A549 (cell line): ENCODE data around the gene VWA5B1. TPM values are rescaled to one million over a fixed set of nuclear protein-coding genes. Genes with fewer than 3 reads are reported as not detected.

Experiments used
- ATAC-seq, 2 experiments: fragments of 200-7000 bp in 1 of 2; fragments of >200 bp in 1 of 2; cut with Nextera tagmentation in 1 of 2; cut with Tn5 transposase in 1 of 2; 3 replicates each; pipeline versions ENCODE4 v1.8.0 to v1.9.1; 2018 to 2020; ENCODE audit warnings: mild to moderate bottlenecking in 1 of 2, moderate library complexity in 1 of 2
- CTCF ChIA-PET: fragments of 300-600 bp; sonication (Branson Sonifier 250); formaldehyde crosslinking; extraction: SDS; loops from one replicate; lab custom pipeline; 2021; ENCODE audit warnings: antibody characterized with exemption, inconsistent platforms; lab: Yijun Ruan, JAX
- POLR2A ChIA-PET: fragments of 350-600 bp; formaldehyde crosslinking; extraction: SDS; loops from one replicate; lab custom pipeline; 2021; ENCODE audit warnings: antibody characterized with exemption, inconsistent platforms; lab: Yijun Ruan, JAX
- DNase-seq, 2 experiments: peaks; one replicate each; pipeline versions ENCODE4 v3.0.0 to v3.0.0-alpha.2; 2011 to 2016; ENCODE audit warnings: low read depth in 1 of 2, low spot score in 1 of 2
- FAIRE-seq: peaks from 2 replicates; lab custom pipeline; 2011; peaks lifted over from hg19 to GRCh38; lab: Jason Lieb, UNC
- H3K27ac ChIP-seq, 2 experiments: fragments of >200 bp; sonication (Bioruptor Twin); formaldehyde crosslinking; 3 replicates each; pipeline ENCODE4 v1.5.1; 2016 to 2017
- H3K4me1 ChIP-seq: fragments of >200 bp; sonication (Bioruptor Twin); formaldehyde crosslinking; 3 replicates; pipeline ENCODE4 v1.6.1; 2016
- H3K4me2 ChIP-seq: fragments of >200 bp; sonication (Bioruptor Twin); formaldehyde crosslinking; 3 replicates; pipeline ENCODE4 v1.6.1; 2016
- H3K4me3 ChIP-seq: fragments of >200 bp; sonication (Bioruptor Twin); formaldehyde crosslinking; 3 replicates; pipeline ENCODE4 v1.5.1; 2016
- H3K9me3 ChIP-seq: fragments of >200 bp; sonication (Bioruptor Twin); formaldehyde crosslinking; 3 replicates; pipeline ENCODE4 v1.6.1; 2016
- ATOH8 ChIP-seq: fragments of 250-450 bp; sonication (Bioruptor Pico); IDR thresholded peaks from 2 replicates; pipeline ENCODE4 v1.5.0; 2020; ENCODE audit warnings: low read depth, mild to moderate bottlenecking, moderate library complexity
- BCL3 ChIP-seq: fragments of >200 bp; sonication (Bioruptor Twin); formaldehyde crosslinking; IDR thresholded peaks from 3 replicates; pipeline ENCODE4 v1.6.1; 2016
- CBX2 ChIP-seq: fragments of 200-600 bp; sonication (generic); IDR thresholded peaks from 2 replicates; pipeline ENCODE4 v1.6.1; 2016; ENCODE audit warnings: low read depth, mild to moderate bottlenecking, borderline replicate concordance
- CBX8 ChIP-seq: fragments of 200-600 bp; sonication (generic); IDR thresholded peaks from 2 replicates; pipeline ENCODE4 v1.6.1; 2016
- CEBPB ChIP-seq, 2 experiments: fragments of >200 bp in 1 of 2; sonication (Bioruptor Twin) in 1 of 2; formaldehyde crosslinking in 1 of 2; IDR thresholded peaks; 2 replicates each; pipeline ENCODE4 v1.6.1; 2012 to 2016
- FOSB ChIP-seq: fragments of 250-450 bp; sonication (Bioruptor Pico); IDR thresholded peaks from 2 replicates; pipeline ENCODE4 v1.5.0; 2020; ENCODE audit warnings: mild to moderate bottlenecking, moderate library complexity
- FOXS1 ChIP-seq: fragments of 250-450 bp; sonication (Bioruptor Pico); IDR thresholded peaks from 2 replicates; pipeline ENCODE4 v1.5.0; 2020; ENCODE audit warnings: mild to moderate bottlenecking, moderate library complexity
- HEYL ChIP-seq: fragments of 250-450 bp; sonication (Bioruptor Pico); IDR thresholded peaks from 2 replicates; pipeline ENCODE4 v1.8.0; 2021; ENCODE audit warnings: mild to moderate bottlenecking, moderate library complexity
- NR3C1 ChIP-seq: fragments of >200 bp; sonication (Bioruptor Twin); formaldehyde crosslinking; IDR thresholded peaks from 3 replicates; pipeline ENCODE4 v1.6.1; 2017
- SMC3 ChIP-seq: fragments of >200 bp; sonication (Bioruptor Twin); formaldehyde crosslinking; IDR thresholded peaks from 3 replicates; pipeline ENCODE4 v1.6.1; 2018; ENCODE audit warnings: inconsistent platforms
- TFCP2L1 ChIP-seq: fragments of 250-450 bp; sonication (Bioruptor Pico); IDR thresholded peaks from 2 replicates; pipeline ENCODE4 v1.5.0; 2021; ENCODE audit warnings: mild to moderate bottlenecking
- ZC3H11A ChIP-seq: fragments of 450-650 bp; IDR thresholded peaks from 2 replicates; pipeline ENCODE4 v1.6.1; 2014; ENCODE audit warnings: antibody characterized with exemption, mild to moderate bottlenecking
- ZFP36 ChIP-seq: fragments of 450-650 bp; IDR thresholded peaks from 2 replicates; pipeline ENCODE4 v1.6.1; 2014; ENCODE audit warnings: borderline replicate concordance; ENCODE audit not compliant: partially characterized antibody
- WGBS: methylation state at CpG from one replicate; pipeline ENCODE4 v1.1.6; 2017; ENCODE audit errors: missing lambda C conversion rate; 5-methylcytosine and 5-hydroxymethylcytosine counted together
- polyA plus RNA-seq, 4 experiments: library from polyadenylated mRNA; depleted of rRNA in 3 of 4; stranded (reverse); fragments of >200 nt; fragmentation: RNase III in 1 of 4; extraction: RNeasy Plus Mini Kit Qiagen cat#74134 plus additional on column Dnase treatment in 1 of 4; gene quantifications; 2 replicates in 3 of 4; 3 replicates in 1 of 4; pipeline ENCODE4 v1.2.3, GENCODE V29; 2011 to 2017
- TF ChIP-seq, protein P1 (sequence below): fragments of >200 bp; sonication (Bioruptor Twin); formaldehyde crosslinking; IDR thresholded peaks from 3 replicates; pipeline ENCODE4 v1.5.1; 2016
- TF ChIP-seq, protein P2 (sequence below): fragments of 450-650 bp; IDR thresholded peaks from 2 replicates; pipeline ENCODE4 v1.6.1; 2014; ENCODE audit warnings: antibody characterized with exemption
- TF ChIP-seq, protein P3 (sequence below): fragments of 200-600 bp; sonication (generic); IDR thresholded peaks from 2 replicates; pipeline ENCODE4 v1.6.1; 2016; ENCODE audit warnings: antibody characterized with exemption, mild to moderate bottlenecking, moderate library complexity

VWA5B1 gene
- polyA plus RNA-seq, 2 of the 4 experiments (the other 2 are of a cell fraction): not detected

- TF ChIP-seq, protein P1, sequence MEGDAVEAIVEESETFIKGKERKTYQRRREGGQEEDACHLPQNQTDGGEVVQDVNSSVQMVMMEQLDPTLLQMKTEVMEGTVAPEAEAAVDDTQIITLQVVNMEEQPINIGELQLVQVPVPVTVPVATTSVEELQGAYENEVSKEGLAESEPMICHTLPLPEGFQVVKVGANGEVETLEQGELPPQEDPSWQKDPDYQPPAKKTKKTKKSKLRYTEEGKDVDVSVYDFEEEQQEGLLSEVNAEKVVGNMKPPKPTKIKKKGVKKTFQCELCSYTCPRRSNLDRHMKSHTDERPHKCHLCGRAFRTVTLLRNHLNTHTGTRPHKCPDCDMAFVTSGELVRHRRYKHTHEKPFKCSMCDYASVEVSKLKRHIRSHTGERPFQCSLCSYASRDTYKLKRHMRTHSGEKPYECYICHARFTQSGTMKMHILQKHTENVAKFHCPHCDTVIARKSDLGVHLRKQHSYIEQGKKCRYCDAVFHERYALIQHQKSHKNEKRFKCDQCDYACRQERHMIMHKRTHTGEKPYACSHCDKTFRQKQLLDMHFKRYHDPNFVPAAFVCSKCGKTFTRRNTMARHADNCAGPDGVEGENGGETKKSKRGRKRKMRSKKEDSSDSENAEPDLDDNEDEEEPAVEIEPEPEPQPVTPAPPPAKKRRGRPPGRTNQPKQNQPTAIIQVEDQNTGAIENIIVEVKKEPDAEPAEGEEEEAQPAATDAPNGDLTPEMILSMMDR: no peak
- TF ChIP-seq FOSB (CRISPR knock-in tag): no peak
- TF ChIP-seq CBX8: no peak
- TF ChIP-seq ATOH8 (CRISPR knock-in tag): no peak
- TF ChIP-seq, protein P2, sequence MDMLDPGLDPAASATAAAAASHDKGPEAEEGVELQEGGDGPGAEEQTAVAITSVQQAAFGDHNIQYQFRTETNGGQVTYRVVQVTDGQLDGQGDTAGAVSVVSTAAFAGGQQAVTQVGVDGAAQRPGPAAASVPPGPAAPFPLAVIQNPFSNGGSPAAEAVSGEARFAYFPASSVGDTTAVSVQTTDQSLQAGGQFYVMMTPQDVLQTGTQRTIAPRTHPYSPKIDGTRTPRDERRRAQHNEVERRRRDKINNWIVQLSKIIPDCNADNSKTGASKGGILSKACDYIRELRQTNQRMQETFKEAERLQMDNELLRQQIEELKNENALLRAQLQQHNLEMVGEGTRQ: no peak
- TF ChIP-seq FOXS1 (CRISPR knock-in tag): no peak
- TF ChIP-seq ZFP36: no peak
- TF ChIP-seq NR3C1: no peak
- TF ChIP-seq ZC3H11A: no peak
- TF ChIP-seq TFCP2L1 (CRISPR knock-in tag): no peak
- no peak for TF ChIP-seq CEBPB (IDR thresholded peaks at IDR 0.05)
- TF ChIP-seq CBX2: no peak
- TF ChIP-seq, protein P3, sequence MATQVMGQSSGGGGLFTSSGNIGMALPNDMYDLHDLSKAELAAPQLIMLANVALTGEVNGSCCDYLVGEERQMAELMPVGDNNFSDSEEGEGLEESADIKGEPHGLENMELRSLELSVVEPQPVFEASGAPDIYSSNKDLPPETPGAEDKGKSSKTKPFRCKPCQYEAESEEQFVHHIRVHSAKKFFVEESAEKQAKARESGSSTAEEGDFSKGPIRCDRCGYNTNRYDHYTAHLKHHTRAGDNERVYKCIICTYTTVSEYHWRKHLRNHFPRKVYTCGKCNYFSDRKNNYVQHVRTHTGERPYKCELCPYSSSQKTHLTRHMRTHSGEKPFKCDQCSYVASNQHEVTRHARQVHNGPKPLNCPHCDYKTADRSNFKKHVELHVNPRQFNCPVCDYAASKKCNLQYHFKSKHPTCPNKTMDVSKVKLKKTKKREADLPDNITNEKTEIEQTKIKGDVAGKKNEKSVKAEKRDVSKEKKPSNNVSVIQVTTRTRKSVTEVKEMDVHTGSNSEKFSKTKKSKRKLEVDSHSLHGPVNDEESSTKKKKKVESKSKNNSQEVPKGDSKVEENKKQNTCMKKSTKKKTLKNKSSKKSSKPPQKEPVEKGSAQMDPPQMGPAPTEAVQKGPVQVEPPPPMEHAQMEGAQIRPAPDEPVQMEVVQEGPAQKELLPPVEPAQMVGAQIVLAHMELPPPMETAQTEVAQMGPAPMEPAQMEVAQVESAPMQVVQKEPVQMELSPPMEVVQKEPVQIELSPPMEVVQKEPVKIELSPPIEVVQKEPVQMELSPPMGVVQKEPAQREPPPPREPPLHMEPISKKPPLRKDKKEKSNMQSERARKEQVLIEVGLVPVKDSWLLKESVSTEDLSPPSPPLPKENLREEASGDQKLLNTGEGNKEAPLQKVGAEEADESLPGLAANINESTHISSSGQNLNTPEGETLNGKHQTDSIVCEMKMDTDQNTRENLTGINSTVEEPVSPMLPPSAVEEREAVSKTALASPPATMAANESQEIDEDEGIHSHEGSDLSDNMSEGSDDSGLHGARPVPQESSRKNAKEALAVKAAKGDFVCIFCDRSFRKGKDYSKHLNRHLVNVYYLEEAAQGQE: no peak
- no peak for TF ChIP-seq BCL3
- TF ChIP-seq HEYL (CRISPR knock-in tag): no peak
- TF ChIP-seq SMC3: no peak
- Histone ChIP-seq H3K9me3 (no peaks in the 10 kb centered on the region), H3K4me1 (peaks cover 15% of the 10 kb centered on the region), H3K4me3 (peak overlapping the region; percentile 26; the same call in 1 of the 3 replicates), H3K4me2 (peak overlapping the region; percentile 75), H3K27ac (peak overlapping the region; percentile 8 to 52; a peak in 3 of 6 replicates)
- POLR2A ChIA-PET: no interaction called here
- WGBS: 11% methylated on average over 6 of the region's 12 CpGs
- no peak for FAIRE-seq
- CTCF ChIA-PET: interaction anchor here (1.1 to 3.7 kb wide), 4 partner anchors 16 to 146 kb away, joined by 3 to 18 read pairs (median 4); no protein-coding TSS in a partner anchor
- peak in 1 of 2 experiments; percentile 23 for DNase-seq
- ATAC-seq: peak; percentile 64 to 76; a peak in 4 of 6 replicates
These were observed 68.1 kb downstream of the VWA5B1 start for GRCh38 chr1:20358761-20359263.
